Fibroblast of lung (primary cell): ENCODE measurements around the gene ACKR4.

ENCODE experiments used
- CTCF ChIP-seq, 2 donors: IDR thresholded peaks in 1 of 2; conservative IDR thresholded peaks in 1 of 2; 1 replicate in 1 of 2; 2 replicates in 1 of 2; pipeline ENCODE4 v1.5.1; 2011 to 2012; ENCODE audit warnings: low read length in 2 of 2, control low read depth in 1 of 2, inconsistent platforms in 1 of 2, low read depth in 1 of 2, mild to moderate bottlenecking in 1 of 2
- EZH2 ChIP-seq: IDR thresholded peaks from 2 replicates; pipeline ENCODE4 v1.5.1; 2012; ENCODE audit warnings: low read length, control low read depth, mild to moderate bottlenecking; ENCODE audit errors: missing control alignments

- TF ChIP-seq CTCF (conservative IDR thresholded peaks at IDR 0.05 in 1 of 2, IDR thresholded peaks at IDR 0.05 in 1 of 2; ENCODE audit: low read depth in 1 of 2, low read length in 2 of 2) = no peak
- TF ChIP-seq EZH2 = no peak
Observed at GRCh38 chr3:132622761-132623160, 25.7 kb downstream of the ACKR4 start.
